Measurements from ENCODE around the gene ZNF778. TPM values are rescaled to one million over a fixed set of nuclear protein-coding genes. Genes with fewer than 3 reads are reported as not detected.

Gene ZNF778
- total and polyA plus RNA-seq, 2 of the 13 experiments (the other 11 are each of a cell fraction or from before 2014, with no cell fraction given) = 3.8 to 7.2 TPM

DNA sequence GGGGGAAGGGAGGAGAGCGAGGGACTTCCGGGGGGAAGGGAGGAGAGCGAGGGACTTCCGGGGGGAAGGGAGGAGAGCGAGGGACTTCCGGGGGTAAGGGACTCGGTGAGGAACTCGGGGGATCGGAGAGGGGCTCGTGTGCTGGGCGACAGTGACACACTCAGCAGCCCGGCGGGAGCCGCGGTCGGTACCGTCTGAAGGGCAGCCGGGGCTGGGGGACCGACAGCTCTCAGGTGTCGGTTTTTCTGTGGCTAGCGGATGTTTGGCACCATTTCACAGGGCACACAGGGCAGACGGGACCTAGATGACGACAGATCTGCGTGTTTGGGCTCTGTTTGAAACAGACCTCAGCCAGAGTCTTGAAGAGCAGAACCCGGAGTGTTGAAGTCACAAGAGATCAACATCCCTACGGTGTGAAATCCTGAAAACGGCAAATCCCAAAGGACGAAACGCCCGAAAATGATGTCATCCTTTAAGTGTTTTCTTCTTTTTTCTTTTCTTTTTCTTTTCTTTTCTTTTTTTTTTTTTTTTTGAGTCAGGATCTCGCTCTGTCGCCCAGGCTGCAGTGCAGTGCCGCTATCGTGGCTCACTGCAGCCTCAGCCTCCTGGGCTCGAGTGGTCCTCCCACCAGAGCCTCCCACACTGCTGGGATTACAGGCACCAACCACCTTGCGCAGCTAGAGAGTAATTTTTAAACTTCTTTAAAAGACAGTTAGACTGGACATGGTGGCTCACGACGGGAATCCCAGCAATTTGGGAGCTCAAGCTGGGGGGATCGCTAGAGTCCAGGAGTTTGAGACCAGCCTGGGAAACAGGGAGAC, 23.9 kb downstream of the ZNF778 start (continued):
- TF ChIP-seq GABPB1 (CRISPR knock-in tag; IDR thresholded peaks at IDR 0.05) = peak; percentile 98
- peak; percentile 59; the same call in 1 of the 2 replicates for TF ChIP-seq NCOR1 (IDR thresholded peaks at IDR 0.05; ENCODE audit: borderline replicate concordance, low read length)
- peak; percentile 76 for TF ChIP-seq GATAD2A (CRISPR knock-in tag; IDR thresholded peaks at IDR 0.05)
- no peak for TF ChIP-seq SOX6 (IDR thresholded peaks at IDR 0.05)
- peak; percentile 85 for TF ChIP-seq SOX6 (CRISPR knock-in tag; IDR thresholded peaks at IDR 0.05)
- no peak for TF ChIP-seq ZNF10 (CRISPR knock-in tag; IDR thresholded peaks at IDR 0.05; ENCODE audit: borderline replicate concordance, low read depth)
- TF ChIP-seq ATF5 (CRISPR knock-in tag; IDR thresholded peaks at IDR 0.05; ENCODE audit: low read depth) = no peak
- peak; percentile 80; the same call in 1 of the 2 replicates for TF ChIP-seq ATF2 (CRISPR knock-in tag; IDR thresholded peaks at IDR 0.05)
- TF ChIP-seq TRAFD1 (CRISPR knock-in tag; IDR thresholded peaks at IDR 0.05; ENCODE audit: borderline replicate concordance) = 0 out of 2 replicates have a peak, but pooled peaks have one; percentile 45
- TF ChIP-seq ZNF776 (CRISPR knock-in tag; IDR thresholded peaks at IDR 0.05) = peak; percentile 74
- peak; percentile 79; the same call in 1 of the 2 replicates for TF ChIP-seq SSRP1 (CRISPR knock-in tag; IDR thresholded peaks at IDR 0.05)
- TF ChIP-seq DNMT1 (CRISPR knock-in tag; IDR thresholded peaks at IDR 0.05) = peak; percentile 87
- peak; percentile 79 for TF ChIP-seq HDAC1 (CRISPR knock-in tag; IDR thresholded peaks at IDR 0.05)
- TF ChIP-seq ARNT (IDR thresholded peaks at IDR 0.05) = no peak
- peak; percentile 73 for TF ChIP-seq ZNF878 (CRISPR knock-in tag; IDR thresholded peaks at IDR 0.05)
- TF ChIP-seq, protein P1, sequence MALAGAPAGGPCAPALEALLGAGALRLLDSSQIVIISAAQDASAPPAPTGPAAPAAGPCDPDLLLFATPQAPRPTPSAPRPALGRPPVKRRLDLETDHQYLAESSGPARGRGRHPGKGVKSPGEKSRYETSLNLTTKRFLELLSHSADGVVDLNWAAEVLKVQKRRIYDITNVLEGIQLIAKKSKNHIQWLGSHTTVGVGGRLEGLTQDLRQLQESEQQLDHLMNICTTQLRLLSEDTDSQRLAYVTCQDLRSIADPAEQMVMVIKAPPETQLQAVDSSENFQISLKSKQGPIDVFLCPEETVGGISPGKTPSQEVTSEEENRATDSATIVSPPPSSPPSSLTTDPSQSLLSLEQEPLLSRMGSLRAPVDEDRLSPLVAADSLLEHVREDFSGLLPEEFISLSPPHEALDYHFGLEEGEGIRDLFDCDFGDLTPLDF (CRISPR knock-in tag; IDR thresholded peaks at IDR 0.05) = no peak
- no peak for TF ChIP-seq ZNF468 (CRISPR knock-in tag; IDR thresholded peaks at IDR 0.05)
- TF ChIP-seq ZNF788 (CRISPR knock-in tag; IDR thresholded peaks at IDR 0.05; ENCODE audit: borderline replicate concordance) = peak; percentile 87; the same call in 1 of the 2 replicates
- peak; percentile 94 for TF ChIP-seq TGIF2 (CRISPR knock-in tag; IDR thresholded peaks at IDR 0.05)
- TF ChIP-seq, protein P2, sequence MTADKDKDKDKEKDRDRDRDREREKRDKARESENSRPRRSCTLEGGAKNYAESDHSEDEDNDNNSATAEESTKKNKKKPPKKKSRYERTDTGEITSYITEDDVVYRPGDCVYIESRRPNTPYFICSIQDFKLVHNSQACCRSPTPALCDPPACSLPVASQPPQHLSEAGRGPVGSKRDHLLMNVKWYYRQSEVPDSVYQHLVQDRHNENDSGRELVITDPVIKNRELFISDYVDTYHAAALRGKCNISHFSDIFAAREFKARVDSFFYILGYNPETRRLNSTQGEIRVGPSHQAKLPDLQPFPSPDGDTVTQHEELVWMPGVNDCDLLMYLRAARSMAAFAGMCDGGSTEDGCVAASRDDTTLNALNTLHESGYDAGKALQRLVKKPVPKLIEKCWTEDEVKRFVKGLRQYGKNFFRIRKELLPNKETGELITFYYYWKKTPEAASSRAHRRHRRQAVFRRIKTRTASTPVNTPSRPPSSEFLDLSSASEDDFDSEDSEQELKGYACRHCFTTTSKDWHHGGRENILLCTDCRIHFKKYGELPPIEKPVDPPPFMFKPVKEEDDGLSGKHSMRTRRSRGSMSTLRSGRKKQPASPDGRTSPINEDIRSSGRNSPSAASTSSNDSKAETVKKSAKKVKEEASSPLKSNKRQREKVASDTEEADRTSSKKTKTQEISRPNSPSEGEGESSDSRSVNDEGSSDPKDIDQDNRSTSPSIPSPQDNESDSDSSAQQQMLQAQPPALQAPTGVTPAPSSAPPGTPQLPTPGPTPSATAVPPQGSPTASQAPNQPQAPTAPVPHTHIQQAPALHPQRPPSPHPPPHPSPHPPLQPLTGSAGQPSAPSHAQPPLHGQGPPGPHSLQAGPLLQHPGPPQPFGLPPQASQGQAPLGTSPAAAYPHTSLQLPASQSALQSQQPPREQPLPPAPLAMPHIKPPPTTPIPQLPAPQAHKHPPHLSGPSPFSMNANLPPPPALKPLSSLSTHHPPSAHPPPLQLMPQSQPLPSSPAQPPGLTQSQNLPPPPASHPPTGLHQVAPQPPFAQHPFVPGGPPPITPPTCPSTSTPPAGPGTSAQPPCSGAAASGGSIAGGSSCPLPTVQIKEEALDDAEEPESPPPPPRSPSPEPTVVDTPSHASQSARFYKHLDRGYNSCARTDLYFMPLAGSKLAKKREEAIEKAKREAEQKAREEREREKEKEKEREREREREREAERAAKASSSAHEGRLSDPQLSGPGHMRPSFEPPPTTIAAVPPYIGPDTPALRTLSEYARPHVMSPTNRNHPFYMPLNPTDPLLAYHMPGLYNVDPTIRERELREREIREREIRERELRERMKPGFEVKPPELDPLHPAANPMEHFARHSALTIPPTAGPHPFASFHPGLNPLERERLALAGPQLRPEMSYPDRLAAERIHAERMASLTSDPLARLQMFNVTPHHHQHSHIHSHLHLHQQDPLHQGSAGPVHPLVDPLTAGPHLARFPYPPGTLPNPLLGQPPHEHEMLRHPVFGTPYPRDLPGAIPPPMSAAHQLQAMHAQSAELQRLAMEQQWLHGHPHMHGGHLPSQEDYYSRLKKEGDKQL (CRISPR knock-in tag; IDR thresholded peaks at IDR 0.05; ENCODE audit: low read depth) = peak; percentile 25; the same call in 1 of the 2 replicates

Data from HepG2 (cell line).